Stimulated activated CD4-positive, alpha-beta T cell treated with anti-CD3 and anti-CD28 coated beads, TNF-alpha, amount 100 ng/mL, for 1 hour (primary cell): Measurements from ENCODE around the gene ULBP3.
"Not testable (repeated sequence)": the region's sequence is repeated elsewhere in the genome, so short reads cannot be mapped to it uniquely, and the experiment has no call there.

ENCODE experiments used
- DNase-seq, 3 donors: peaks; one replicate each; pipeline ENCODE4 v3.0.0-alpha.2; 2020; ENCODE audit warnings: low read depth in 3 of 3, low spot score in 1 of 3

The ULBP3 gene

DNA sequence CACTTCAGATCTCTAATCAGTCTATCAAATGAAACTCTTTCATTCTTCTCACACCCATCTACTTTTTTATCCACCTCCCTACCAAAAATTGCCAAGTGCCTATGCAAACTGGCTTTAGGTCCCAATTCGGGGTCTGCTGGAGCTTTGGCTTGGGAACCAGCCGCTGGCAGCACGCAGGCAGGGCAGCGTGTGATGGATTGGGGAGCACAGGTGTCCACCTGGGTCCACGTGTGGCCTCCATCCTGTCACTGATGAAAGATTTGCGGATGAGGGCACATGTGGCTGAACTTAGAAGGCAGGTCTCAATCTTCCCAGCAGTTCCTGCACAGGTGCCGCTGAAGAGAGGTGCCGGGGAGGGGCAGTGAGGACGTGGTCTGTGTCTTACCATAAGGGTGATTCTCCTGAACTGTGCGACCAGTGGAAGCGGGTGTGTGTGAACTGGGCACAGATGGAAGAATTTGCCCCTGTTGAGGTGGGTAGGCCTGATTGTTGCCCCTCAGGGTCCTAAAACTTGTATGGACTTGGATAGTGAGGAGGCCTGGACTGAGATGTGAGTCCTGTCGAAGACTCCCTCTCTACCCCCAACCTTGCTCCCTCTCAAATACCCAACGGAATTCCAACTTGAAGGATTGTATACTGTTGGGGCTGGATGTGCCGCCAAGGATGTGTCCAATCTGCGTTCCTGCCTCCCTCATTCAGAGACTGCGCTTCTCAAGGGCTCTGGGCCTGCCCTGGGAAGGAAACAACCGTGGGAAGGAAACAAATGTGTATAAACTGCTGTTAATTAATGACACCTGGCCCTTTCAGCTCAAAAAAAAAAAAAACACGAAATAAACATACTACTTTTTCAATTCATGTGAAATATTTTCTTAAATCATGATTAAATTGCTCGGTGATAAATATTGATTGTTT is 25.2 kb downstream of the ULBP3 start:
- no peak for DNase-seq

DNA sequence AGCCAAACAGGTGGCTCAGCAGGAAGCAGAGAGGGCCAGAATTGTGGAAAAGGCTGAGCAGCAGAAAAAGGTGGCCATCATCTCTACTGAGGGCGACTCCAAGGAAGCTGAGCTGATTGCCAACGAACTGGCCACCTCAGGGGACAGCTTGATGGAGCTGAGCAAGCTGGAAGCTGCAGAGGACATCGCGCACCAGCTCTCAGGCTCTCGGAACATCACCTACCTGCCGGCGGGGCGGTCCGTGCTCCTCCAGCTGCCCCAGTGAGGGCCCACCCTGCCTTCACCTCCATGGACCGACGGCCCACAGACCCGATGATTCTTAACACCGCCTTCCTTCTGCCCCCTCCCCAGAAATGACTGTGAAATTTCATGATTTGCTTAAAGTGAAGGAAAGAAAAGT is 25.8 kb downstream of the ULBP3 start:
- no peak for DNase-seq

DNA sequence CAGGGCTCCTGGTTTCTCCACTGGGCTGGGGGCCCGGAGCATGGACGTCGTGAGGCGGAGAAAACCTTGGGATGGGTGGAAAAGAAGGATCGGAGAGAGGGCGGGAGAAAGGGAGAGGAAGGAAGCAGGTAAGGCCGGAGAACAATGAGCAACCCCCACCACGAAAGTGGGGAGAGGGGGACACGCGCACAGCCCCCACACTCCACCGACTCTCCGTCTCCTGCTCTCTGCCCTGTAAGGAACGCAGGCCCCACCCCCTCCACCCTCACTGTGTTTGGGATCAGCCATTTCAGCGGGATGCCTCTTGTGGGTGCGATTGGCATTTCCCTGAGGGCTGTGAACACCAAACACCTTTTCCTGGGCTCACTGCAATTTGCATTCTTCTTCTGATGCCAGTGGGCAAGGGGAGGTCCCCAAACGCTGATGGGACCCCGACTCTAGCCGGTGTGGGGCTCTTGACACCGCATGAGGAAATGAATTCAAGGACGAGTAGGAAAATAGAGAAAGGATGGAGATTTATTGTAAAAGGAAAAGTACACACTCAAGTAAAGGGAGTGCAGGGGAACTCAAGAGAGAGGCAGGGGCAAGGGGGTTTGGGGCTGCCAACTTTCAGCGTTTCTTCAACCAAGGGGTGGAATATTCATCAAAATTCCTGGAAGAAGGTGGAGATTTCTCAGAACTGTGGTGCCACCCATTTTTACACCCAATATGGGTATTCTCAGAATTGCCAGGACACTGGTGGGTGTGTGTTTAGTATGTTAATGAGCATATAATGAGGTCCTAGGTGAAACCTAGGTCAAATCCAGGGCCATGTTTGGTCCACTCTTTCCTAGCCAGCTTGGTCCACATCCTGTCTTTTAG is 30.5 kb downstream of the ULBP3 start:
- DNase-seq, result no peak

DNA sequence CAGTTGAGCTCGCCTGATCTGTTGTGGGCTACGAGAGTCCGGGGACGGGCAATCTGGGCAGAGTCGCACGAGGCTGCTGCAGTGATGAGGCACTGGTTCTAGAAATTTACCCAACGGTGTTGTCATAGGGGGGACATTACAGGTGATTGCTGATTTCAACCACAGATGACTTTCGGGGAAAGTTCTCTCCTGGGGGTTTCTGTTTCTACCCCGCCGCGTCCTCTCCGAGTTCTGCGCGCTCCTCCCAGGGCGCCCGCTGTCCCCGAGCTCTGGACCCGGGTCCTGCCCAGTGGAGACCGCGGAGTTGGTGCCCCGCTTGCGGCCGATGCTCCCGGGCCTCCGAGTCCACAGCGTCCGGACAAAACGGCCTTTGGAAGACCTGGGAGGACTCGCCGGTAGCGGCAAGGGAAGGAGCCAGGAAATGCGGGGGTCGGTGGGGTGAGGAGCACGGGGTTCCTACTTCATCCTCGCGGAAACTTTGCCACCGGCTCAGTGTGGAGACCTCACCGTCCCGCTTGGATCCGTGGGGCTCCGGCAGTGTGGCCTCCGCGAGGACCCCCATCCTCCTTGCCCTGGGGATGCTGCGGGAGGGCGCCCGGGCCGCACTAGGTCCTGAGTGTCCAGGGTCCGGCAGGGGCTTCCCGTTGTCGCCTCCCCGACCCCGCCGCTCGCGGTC is 31.3 kb downstream of the ULBP3 start:
- no peak for DNase-seq

DNA sequence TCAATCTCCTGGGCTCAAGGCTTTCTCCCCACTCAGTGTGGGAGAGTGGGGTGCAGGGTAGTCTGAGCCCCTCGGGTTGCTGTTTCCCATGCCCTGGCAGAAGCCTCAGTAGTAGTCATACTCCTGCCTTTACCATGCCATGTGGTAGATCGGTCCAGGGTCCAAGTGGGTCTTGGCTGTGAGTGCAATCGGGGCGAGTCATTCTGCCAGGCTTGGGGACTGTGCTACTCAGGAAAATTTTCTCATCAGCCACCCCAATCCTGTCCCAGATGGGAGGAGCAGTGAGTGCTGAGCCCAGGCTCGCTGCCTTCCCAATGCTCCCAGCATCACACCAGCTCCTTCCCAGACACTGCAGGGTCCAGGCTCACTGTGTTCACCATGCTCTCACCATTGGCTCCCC is 32.8 kb downstream of the ULBP3 start:
- no peak for DNase-seq

DNA sequence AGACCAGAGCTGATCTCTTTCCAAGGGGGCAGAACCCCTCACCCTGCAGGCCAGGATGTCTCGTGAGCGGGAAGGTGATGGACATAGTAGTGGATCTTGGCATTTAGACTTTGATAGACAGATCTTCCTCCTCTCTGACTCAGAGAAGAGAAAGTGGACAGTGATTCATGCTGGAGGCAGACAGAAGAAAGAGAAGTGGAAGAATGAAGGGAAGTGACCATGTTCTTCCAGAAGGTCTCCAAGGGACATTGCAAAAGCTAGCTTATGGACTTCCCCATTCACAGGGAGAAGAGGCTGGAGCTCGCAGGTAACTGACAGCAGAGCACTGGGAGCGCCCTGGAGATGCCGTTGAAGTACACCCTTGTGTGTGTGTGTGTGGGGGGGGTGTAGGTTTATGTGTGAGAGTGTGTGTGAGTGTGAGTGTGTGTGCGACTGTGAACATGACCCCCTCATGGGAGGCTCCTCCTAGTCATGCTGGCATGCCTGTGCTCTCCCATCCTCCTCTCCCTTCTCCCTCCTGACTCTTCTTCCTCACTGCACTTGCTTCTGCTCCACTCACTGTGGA is 35.6 kb downstream of the ULBP3 start:
- no peak for DNase-seq

DNA sequence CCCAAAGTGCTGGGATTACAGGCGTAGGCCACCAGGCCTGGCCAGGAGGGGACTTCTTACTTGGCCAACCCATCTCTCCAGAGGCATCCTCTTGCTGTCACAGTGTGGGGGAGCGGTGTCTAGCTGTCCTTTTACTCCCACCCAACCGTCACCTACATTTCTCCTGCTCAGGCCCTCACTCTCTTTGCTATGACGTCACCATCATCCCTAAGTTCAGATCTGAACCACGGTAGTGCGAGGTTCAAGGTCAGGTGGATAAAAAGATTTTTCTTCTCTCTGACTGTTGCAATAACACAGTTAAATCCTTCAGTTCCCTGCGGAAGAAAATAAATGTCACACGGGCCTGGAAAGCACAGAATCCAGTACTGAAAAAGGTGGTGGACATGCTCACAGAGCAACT is 36.3 kb downstream of the ULBP3 start:
- no peak for DNase-seq

DNA sequence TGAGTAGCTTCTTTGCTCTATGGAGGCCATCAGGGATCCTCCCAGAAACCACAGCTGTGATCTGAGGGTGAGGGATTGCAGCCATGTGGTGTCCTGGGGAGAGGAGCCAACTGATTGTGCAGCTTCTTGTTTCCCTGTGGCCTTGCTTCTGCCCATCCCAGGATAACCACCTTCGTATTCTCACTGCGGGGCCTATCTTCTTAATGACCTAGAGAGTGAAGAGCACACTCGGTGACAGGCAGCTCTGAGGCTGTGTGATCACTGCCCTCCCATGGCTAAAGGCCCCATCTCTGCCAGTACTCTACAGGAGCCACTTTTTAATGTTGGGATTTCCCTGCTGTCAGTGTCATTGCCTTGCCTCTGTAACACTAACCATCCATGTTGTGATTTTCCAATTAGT is 38.3 kb downstream of the ULBP3 start:
- DNase-seq, result no peak

DNA sequence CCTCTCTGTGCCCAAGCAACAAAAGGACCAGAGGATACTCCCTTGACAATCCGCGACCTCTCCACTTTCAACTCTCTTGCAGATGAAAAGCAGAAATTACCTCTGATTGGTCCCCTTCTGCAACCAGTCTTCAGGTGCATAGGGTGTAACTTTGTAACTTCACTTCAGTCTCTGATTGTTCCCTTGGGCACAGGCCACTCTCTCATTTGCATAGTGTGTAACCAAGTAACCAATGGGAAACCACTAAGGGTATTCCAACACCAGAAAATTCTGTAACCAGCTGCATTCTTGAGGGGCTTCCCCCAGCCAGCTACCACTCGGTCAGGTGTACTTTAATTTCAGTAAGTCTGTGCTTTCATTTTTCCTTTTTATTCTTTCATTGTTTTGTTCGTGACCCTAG is 39.2 kb downstream of the ULBP3 start:
- no peak for DNase-seq

DNA sequence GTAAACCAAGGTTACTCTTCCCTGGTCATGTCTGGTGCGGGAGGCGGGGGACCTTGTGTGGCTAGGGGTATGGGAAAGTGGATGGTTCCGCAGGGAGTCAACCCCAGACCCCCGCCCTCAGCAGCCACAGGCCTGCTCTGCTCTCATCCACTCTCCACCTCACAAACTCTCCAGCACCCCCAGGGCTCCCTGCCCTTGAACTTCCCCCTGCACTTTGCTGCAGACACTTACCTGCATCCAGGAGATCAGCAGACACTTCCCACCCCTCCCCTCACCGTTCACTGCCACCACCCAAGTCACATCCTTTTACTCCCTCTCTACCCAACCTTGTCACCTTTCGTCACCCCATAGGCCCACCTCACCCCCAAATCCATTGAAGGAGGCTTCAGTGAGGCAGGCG is 39.6 kb downstream of the ULBP3 start:
- DNase-seq, result no peak

DNA sequence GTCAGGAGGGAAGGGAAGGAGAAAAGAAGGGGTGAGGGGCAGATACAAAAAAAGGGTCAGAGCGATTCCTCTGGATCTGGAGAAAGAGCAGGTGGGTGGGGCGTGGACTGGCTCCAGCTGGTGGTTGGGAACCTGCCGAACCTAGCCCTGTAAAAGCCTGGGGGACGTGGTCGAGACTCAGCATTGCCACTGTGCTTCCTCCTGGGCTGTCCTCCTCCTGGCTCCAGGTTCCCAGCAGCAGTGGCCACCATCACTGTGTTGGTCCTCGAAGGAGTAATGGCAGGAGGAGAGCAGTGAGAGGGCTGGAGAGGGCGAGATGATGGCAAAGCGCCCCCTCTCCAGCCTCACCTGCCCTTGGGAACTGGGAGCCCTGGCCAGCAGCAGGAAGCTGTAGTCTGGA is 40.1 kb downstream of the ULBP3 start:
- DNase-seq, result no peak

DNA sequence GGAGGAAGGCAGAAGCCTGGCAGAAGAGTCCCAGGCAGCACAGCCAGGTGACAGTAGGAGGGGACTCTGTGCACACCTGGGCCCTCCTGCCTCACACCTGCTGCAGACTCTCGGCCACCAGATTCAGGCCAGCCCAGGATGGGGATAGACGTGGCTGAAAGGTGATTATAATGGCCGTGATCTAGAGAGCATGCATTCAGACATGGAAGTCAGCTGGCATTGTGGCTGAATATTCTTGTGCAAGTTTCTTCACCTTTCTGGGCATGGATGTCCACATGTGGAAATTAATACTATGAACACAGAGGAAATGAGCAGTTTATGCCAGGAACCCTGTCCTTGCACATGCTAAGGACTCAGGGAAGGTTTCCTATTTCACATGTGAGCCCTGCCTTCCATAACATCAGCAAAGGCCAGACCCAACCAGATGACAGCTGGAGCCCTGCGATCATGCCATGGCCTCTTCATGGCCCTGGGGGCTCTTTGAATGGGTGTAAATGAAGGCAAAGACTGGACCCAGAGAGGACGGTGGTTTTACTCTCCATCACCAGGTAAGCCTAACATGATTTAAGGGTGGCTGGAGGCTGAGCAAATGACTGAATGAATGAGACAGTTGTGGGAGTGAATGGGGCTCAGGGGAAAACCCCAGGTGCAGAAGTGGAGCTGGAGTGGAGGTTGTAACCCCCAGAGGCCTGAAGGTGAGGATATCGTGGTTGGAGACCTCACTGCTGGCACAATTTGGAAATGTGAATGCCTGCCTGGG is 40.9 kb downstream of the ULBP3 start:
- no peak for DNase-seq

DNA sequence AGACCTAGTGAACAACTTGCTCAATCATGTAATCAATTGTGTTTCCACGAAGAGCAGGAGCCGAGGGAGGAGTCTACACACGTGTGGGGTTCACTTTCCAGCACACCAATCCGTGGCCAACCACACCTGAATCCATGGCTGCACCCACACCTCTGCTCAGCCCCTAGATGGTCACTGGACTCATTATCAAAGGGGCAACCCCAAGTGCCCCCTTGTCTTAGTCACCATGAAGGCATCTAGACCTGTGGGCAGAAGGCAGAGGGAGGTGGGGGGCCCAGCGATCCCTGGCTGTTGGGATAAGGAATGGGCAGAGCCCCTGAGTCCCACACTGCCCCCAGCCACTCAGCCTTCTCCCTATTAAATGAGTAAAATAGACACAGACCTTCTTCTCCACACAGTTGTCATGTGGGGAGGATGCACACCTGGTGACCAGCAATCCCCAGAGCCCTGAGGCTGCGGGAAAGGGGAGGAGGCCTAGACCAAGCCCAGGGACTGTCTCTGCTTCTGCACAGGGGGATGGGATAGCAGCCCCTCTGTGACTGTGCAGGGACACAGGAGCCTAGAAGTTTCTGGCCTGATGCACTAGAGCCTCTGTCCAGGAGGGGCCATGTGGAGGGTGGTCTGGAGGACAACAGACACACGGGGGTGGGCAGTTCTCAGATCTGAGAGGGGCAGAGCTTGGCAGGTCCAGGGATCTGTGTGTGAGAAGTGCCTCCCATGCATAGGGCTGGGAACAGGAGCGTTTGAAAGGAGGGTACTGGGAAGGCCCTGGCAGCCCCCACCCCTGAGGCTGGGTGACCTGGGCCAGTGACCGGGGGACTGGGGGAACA is 41.7 kb downstream of the ULBP3 start:
- no peak for DNase-seq

DNA sequence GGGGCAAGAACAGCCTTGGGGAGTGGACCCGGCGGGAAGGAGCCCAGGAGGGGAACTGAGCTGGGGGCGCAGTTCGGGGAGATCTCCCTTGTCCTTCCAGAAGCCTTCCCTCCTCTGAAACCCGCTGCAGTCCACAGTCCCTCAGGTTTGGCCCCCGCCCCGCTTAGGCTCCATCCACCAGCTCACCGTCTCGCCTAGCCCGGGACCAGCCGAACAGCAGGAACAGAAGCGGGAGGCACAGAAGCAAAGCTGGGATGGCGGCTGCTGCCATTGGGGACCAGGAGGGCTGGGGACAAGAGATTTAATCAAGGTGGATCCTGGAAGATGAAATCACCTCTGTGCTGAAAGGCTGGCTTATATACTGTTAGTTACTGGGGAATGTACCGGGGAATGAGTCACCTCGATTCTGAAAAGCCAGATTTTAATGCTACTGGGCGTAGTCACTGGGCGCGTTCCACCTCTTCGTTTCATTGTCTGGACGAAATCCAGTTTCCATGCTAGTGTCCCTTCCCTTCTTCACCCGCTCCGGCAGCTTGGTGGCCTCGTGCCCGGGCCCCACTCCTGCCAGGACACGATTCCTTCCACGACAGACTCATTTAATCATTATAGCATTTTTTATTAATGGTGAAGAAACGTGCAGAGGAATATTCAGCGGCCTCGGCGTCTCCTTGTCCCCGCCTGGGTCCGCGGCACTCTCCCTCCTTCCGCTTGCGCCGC is 43.6 kb downstream of the ULBP3 start, which contains the start of gene RAET1L:
RAET1L (minus strand) TSS at position 332 of the 717 bp plus-strand sequence; CDS start at position 271, 61 bp downstream.
- DNase-seq, result no peak

DNA sequence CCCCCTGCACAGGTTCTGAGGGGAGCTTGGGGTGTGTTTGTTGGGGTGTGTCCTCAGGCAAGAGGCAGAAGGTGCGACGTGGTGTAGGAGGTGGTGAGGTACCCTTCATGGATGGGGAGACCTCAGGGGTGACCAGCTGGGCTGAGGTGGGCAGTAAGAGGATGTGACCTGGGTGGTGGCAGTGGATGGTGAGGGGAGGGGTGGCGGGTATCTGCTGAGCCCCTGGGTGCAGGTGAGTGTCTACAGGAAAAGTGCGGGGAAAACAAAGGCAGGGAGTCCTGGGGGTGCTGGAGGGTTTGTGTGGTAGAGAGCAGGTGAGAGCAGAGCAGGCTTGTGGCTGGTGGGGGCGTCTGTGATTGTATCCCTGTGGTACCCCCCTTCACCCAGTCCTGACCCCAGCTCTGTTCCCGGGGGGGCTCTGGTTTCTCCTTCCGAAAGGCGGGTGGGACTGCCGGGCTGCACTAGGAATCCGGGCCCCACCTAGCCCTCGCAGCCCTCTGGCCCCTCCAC is 44.2 kb downstream of the ULBP3 start:
- DNase-seq, result no peak

DNA sequence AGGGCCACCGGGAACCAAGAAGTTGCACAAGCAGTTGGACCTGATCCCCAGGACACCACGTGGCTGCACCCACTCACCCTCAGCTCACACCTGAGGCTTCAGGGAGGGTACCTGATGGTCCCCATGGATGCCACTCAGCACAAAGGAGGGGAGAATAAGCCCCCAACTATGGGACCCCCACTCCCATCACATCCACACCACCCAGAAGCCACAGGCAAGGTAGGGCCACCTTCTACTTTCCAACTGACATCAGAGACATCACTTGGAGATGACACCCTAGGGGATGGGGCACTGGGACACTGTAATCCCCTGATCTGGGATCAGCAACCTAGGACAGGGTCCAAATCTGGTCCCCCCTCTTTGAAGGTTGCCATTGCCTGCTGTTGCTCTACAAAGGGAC is 44.9 kb downstream of the ULBP3 start:
- not testable (repeated sequence) for DNase-seq

DNA sequence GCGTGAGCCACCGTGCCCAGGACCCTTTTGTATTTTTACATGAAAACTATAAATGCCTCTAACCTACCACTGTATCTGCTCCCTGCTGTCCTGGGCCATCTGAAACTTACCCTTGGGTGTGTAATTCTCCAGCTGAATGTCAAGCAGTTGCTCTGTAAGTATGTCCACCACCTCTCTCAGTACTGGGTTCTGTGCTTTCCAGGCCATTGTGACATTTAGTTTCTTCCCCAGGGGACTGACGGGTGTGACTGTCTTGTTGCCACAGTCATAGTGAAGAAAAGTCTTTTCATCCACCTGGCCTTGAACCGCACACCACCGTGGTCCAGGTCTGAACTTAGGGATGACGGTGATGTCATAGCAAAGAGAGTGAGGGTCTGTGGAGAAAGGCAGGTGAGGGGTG is 47.1 kb downstream of the ULBP3 start:
- DNase-seq, result not testable (repeated sequence)

DNA sequence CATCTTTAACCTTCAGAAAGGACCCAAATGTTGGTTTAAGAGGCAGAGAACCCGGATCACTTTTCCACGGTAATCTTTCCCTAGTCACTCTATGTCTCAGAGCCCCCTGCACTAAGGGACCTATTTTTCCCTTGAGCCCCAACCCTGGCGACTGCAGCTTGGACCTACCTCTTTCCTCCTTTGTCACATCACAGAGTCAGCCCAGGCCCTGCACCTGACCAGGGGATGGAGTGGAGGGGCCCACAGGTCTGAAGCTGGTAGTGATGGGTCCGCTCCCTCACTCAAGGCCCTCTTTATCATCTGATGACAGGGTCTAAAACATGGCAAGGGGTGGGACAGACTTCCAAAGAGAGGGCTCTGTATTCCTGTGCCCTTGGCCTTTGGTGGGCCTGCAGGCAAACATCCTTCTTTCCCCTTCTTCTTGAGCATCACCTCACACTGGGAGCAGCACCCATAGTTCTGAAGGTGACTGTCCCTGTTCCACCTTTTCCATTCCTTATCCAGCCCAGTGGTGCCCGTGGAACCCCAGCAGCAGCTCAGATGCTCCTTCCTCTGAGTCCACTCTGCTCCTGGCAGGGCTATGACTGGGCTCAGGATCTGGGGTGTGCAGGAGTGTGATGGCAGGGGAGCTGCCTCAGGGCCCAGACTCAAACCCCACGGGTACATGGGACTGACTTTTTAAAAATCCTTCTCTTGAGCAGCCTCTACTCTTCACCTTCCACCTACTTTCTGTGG is 49.9 kb downstream of the ULBP3 start:
- no peak for DNase-seq
